ENCODE measurements around the gene NBL1.

DNA sequence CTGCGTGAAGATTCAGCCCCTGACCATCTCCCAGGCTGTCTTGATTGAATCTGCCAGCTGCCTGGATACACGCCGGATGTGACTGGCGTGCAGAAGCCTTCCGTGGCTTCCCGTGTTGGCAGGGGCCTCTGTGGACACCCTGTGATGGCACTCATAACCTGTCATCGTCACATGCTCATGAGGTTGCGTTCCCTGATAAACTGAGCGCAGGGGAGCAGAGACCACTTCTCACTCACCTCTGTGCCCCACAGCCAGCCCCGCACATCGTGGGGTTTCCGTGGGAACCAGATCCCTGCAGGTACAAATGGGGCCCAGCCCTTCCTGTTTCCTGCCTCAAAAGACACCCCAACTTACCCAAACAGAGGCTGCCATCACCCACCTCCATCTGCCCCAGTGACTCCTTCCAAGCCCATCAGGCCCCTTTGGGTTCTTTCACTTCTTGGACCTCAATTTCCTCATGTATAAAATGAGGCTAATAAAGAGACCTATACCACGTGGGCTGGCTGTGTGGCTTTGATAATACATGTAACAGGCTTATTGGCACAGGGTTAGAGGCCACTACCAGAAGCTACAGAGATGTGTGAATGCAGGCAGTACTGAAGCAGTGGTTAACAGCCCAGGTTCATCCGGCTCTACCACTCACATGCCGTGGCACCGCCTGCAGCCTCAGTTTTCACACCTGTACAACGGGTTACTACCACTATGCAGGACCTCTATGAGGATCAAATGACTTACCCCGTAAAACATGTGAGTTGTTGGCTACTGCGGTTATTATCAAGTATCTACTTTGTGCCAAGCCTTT is 44.1 kb downstream of the NBL1 start:
- TF ChIP-seq, protein P1, sequence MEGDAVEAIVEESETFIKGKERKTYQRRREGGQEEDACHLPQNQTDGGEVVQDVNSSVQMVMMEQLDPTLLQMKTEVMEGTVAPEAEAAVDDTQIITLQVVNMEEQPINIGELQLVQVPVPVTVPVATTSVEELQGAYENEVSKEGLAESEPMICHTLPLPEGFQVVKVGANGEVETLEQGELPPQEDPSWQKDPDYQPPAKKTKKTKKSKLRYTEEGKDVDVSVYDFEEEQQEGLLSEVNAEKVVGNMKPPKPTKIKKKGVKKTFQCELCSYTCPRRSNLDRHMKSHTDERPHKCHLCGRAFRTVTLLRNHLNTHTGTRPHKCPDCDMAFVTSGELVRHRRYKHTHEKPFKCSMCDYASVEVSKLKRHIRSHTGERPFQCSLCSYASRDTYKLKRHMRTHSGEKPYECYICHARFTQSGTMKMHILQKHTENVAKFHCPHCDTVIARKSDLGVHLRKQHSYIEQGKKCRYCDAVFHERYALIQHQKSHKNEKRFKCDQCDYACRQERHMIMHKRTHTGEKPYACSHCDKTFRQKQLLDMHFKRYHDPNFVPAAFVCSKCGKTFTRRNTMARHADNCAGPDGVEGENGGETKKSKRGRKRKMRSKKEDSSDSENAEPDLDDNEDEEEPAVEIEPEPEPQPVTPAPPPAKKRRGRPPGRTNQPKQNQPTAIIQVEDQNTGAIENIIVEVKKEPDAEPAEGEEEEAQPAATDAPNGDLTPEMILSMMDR (IDR thresholded peaks at IDR 0.05): no peak
- no peak for TF ChIP-seq POLR2A (IDR thresholded peaks at IDR 0.05)
